Neural progenitor cell (in vitro differentiated cells): ENCODE results near the gene PRDM16. TPM values are rescaled to one million over a fixed set of nuclear protein-coding genes. Genes with fewer than 3 reads are reported as not detected.

ENCODE experiments used
- DNase-seq: peaks from one replicate; pipeline ENCODE4 v3.0.0-alpha.2; 2016; ENCODE audit warnings: low spot score
- H2AFZ ChIP-seq: fragments of 200-600 bp; sonication (generic); replicated peaks from 2 replicates; pipeline ENCODE4 v1.6.1; 2016; ENCODE audit warnings: antibody characterized with exemption
- H3F3A ChIP-seq: fragments of 200-600 bp; sonication (generic); 2 replicates; pipeline ENCODE4 v1.6.1; 2016; ENCODE audit warnings: antibody characterized with exemption, low read depth
- H3K27ac ChIP-seq: fragments of 200-600 bp; sonication (generic); 2 replicates; pipeline ENCODE4 v1.5.1; 2016; ENCODE audit warnings: mild to moderate bottlenecking
- H3K27me3 ChIP-seq: fragments of 200-600 bp; sonication (generic); 2 replicates; pipeline ENCODE4 v1.6.1; 2016; ENCODE audit warnings: mild to moderate bottlenecking, moderate library complexity
- H3K36me3 ChIP-seq: fragments of 200-600 bp; sonication (generic); 2 replicates; pipeline ENCODE4 v1.5.1; 2016
- H3K4me1 ChIP-seq: fragments of 200-600 bp; sonication (generic); 2 replicates; pipeline ENCODE4 v1.6.1; 2016; ENCODE audit warnings: mixed run types
- H3K4me2 ChIP-seq: fragments of 200-600 bp; sonication (generic); 2 replicates; pipeline ENCODE4 v1.6.1; 2016
- H3K4me3 ChIP-seq: fragments of 200-600 bp; sonication (generic); 2 replicates; pipeline ENCODE4 v1.5.1; 2016
- H3K79me2 ChIP-seq: fragments of 200-600 bp; sonication (generic); 2 replicates; pipeline ENCODE4 v1.6.1; 2016; ENCODE audit warnings: low read depth
- H3K9ac ChIP-seq: fragments of 200-600 bp; sonication (generic); 2 replicates; pipeline ENCODE4 v1.6.1; 2016
- H3K9me3 ChIP-seq: fragments of 200-600 bp; sonication (generic); 2 replicates; pipeline ENCODE4 v1.5.1; 2016; ENCODE audit warnings: low read depth
- H4K20me1 ChIP-seq: fragments of 200-600 bp; sonication (generic); 2 replicates; pipeline ENCODE4 v1.6.1; 2016; ENCODE audit warnings: low read depth
- H3K27ac Mint-ChIP-seq: 3 replicates; pipeline ENCODE4 v1.8.0; 2021; ENCODE audit warnings: mixed read lengths
- H3K27me3 Mint-ChIP-seq: 2 replicates; pipeline ENCODE4 v1.8.0; 2022; ENCODE audit warnings: low read depth, mild to moderate bottlenecking, inconsistent platforms, moderate library complexity, mixed read lengths; ENCODE audit not compliant: insufficient read depth
- H3K36me3 Mint-ChIP-seq: 3 replicates; pipeline ENCODE4 v1.8.0; 2021; ENCODE audit warnings: mixed read lengths
- H3K4me1 Mint-ChIP-seq: 3 replicates; pipeline ENCODE4 v1.8.0; 2021; ENCODE audit warnings: mixed read lengths
- H3K4me3 Mint-ChIP-seq: 3 replicates; pipeline ENCODE4 v1.8.0; 2021; ENCODE audit warnings: mild to moderate bottlenecking, moderate library complexity, mixed read lengths
- H3K9me3 Mint-ChIP-seq: 3 replicates; pipeline ENCODE4 v1.8.0; 2020; ENCODE audit warnings: mixed read lengths
- EZH2 ChIP-seq: fragments of 200-600 bp; sonication (generic); IDR thresholded peaks from 2 replicates; pipeline ENCODE4 v1.6.1; 2017; ENCODE audit warnings: antibody characterized with exemption, mild to moderate bottlenecking, moderate library complexity
- EZH2phosphoT487 ChIP-seq: fragments of 200-600 bp; sonication (generic); IDR thresholded peaks from 2 replicates; pipeline ENCODE4 v1.6.1; 2017; ENCODE audit warnings: antibody characterized with exemption
- total RNA-seq: library from RNA; depleted of rRNA; stranded (reverse); fragments of >200 nt; gene quantifications from 2 replicates; pipeline ENCODE4 v1.2.3, GENCODE V29; 2015; ENCODE audit warnings: low replicate concordance
- TF ChIP-seq, protein P1 (sequence below): fragments of 200-600 bp; sonication (generic); IDR thresholded peaks from 2 replicates; pipeline ENCODE4 v1.5.1; 2017; ENCODE audit warnings: antibody characterized with exemption, mild to moderate bottlenecking

The PRDM16 gene
- total RNA-seq, 1 donor from 2014 or later: 1.9 TPM

DNA sequence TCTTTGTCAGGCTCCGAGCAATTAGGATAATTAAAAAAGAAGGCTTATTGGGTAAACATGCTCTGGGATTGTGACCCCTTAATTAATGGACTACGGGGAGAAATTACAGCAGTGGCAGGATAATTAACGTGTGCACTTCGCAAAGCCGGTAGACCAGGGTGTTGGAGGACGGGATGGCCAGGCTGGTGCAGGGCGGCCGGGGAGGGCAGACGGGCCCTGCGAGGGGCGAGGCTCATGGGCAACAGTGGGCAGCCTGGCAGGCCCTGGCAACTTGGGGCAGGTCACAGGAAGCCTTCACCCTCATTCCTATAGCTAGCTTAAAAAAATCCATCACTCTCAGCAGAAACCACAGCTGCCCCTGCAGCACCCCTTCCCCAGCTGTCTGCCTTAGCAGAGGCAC, 199.3 kb downstream of the PRDM16 start:
- Histone ChIP-seq H3K4me3 (no peak overlapping the region), H4K20me1 (no peaks in the 10 kb centered on the region), H3K4me2 (no peak overlapping the region), H3K27ac (no peak overlapping the region), H2AFZ (no peak overlapping the region), H3K9me3 (no peaks in the 10 kb centered on the region), H3K4me1 (peaks cover 26% of the 10 kb centered on the region), H3F3A (no peaks in the 10 kb centered on the region), H3K79me2 (no peaks in the 10 kb centered on the region), H3K27me3 (no peaks in the 10 kb centered on the region), H3K9ac (no peak overlapping the region), H3K36me3 (no peaks in the 10 kb centered on the region)
- TF ChIP-seq EZH2 (no peak), EZH2phosphoT487 (no peak)
- TF ChIP-seq, protein P1, sequence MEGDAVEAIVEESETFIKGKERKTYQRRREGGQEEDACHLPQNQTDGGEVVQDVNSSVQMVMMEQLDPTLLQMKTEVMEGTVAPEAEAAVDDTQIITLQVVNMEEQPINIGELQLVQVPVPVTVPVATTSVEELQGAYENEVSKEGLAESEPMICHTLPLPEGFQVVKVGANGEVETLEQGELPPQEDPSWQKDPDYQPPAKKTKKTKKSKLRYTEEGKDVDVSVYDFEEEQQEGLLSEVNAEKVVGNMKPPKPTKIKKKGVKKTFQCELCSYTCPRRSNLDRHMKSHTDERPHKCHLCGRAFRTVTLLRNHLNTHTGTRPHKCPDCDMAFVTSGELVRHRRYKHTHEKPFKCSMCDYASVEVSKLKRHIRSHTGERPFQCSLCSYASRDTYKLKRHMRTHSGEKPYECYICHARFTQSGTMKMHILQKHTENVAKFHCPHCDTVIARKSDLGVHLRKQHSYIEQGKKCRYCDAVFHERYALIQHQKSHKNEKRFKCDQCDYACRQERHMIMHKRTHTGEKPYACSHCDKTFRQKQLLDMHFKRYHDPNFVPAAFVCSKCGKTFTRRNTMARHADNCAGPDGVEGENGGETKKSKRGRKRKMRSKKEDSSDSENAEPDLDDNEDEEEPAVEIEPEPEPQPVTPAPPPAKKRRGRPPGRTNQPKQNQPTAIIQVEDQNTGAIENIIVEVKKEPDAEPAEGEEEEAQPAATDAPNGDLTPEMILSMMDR: no peak
- Mint-ChIP-seq H3K9me3 (no peaks in the 10 kb centered on the region), H3K27me3 (peaks cover 7% of the 10 kb centered on the region), H3K4me3 (no peak overlapping the region), H3K27ac (no peak overlapping the region), H3K4me1 (peaks cover 30% of the 10 kb centered on the region), H3K36me3 (no peaks in the 10 kb centered on the region)
- DNase-seq: no peak

DNA sequence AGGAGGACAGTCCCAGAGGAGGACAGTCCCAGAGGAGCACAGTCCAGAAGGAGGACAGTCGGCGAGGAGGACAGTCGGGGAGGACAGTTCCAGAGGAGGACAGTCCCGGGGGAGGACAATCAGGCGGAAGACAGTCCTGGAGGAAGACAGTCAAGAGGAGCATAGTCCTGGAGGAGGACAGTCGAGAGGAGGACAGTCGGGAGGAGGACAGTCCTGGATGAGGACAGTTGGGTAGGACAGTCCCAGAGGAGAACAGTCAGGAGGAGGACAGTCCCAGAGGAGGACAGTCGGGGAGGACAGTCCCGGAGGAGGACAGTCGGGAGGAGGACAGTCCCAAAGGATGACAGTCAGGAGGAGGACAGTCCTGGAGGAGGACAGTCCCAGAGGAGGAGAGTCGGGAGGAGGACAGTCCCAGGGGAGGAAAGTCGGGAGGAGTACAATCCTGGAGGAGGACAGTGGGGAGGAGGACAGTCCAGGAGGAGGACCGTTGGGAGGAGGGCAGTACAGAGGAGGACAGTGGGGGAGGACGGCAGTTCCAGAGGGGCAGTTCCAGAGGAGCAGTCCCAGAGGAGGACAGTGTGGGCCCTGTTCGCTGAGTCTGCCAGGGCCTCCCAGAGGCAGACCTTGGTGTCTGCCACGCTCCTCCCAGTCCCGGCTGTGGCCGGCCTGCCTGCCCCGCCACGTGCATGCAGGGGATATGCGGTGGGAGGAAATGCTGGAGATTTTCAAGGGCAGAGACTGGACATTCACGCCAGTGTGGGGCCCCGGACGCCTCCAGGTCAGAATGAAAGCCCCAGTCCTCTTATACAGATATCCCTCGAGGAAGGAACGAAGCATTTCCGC, 201.6 kb downstream of the PRDM16 start:
- Histone ChIP-seq H3K4me1 (peaks cover 19% of the 10 kb centered on the region), H4K20me1 (no peaks in the 10 kb centered on the region), H2AFZ (no peak overlapping the region), H3F3A (no peaks in the 10 kb centered on the region), H3K36me3 (no peaks in the 10 kb centered on the region), H3K4me3 (no peak overlapping the region), H3K4me2 (no peak overlapping the region), H3K27me3 (no peaks in the 10 kb centered on the region), H3K9ac (no peak overlapping the region), H3K27ac (no peak overlapping the region), H3K79me2 (no peaks in the 10 kb centered on the region), H3K9me3 (no peaks in the 10 kb centered on the region)
- H3K4me3 Mint-ChIP-seq: no peak overlapping the region
- H3K4me1 Mint-ChIP-seq: peaks cover 36% of the 10 kb centered on the region
- no peaks in the 10 kb centered on the region for H3K36me3 Mint-ChIP-seq
- H3K27me3 Mint-ChIP-seq: peaks cover 5% of the 10 kb centered on the region
- no peak for TF ChIP-seq EZH2phosphoT487
- TF ChIP-seq, protein P1: no peak
- TF ChIP-seq EZH2: no peak
- no peak overlapping the region for H3K27ac Mint-ChIP-seq
- no peaks in the 10 kb centered on the region for H3K9me3 Mint-ChIP-seq
- DNase-seq: no peak

DNA sequence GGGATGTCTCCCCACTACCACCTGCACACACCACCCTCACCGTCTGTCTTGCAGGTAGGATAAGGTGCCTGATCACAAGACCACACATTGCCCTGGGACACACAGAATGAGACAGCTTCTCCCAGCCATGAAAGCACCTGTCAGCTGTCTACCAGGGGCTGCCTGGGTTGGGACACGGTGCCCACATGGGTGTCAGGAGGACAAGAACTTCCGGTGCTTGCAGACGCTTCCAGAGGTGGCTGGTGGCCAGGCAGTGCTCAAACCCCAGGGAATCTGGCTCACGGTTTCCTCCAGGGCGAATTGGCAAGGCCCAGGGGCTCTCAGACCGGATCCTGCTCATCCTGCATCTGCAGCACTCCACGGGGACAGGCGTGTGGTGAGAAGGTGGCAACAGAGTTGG, 202.9 kb downstream of the PRDM16 start:
- H3K4me1 Mint-ChIP-seq: peaks cover 31% of the 10 kb centered on the region
- no peak for TF ChIP-seq EZH2phosphoT487
- TF ChIP-seq, protein P1: no peak
- TF ChIP-seq EZH2: no peak
- H3K27ac Mint-ChIP-seq: peak overlapping the region; percentile 60
- no peaks in the 10 kb centered on the region for H3K9me3 Mint-ChIP-seq
- Histone ChIP-seq H3K4me1 (peaks cover 10% of the 10 kb centered on the region), H3K27ac (no peak overlapping the region), H3K79me2 (no peaks in the 10 kb centered on the region), H3F3A (no peaks in the 10 kb centered on the region), H3K36me3 (no peaks in the 10 kb centered on the region), H3K27me3 (no peaks in the 10 kb centered on the region), H3K9me3 (no peaks in the 10 kb centered on the region), H3K4me2 (no peak overlapping the region), H3K4me3 (no peak overlapping the region), H3K9ac (no peak overlapping the region), H4K20me1 (no peaks in the 10 kb centered on the region), H2AFZ (no peak overlapping the region)
- no peak overlapping the region for H3K4me3 Mint-ChIP-seq
- no peaks in the 10 kb centered on the region for H3K36me3 Mint-ChIP-seq
- no peak for DNase-seq
- H3K27me3 Mint-ChIP-seq: peaks cover 3% of the 10 kb centered on the region
